Measurements from ENCODE around the gene MOB1B.

- no peak for TF ChIP-seq POLR2A (IDR thresholded peaks at IDR 0.05; ENCODE audit: low read depth, low read length)
- TF ChIP-seq TAF1 (IDR thresholded peaks at IDR 0.05; ENCODE audit: low read depth, low read length): no peak
Measured at GRCh38 chr4:70997546-70997945, 95.4 kb downstream of the MOB1B start.

All from GM12891 (cell line).